A673 (cell line): ENCODE measurements around the gene UTP25.

ENCODE experiments used
- EZH2 ChIP-seq: fragments of 200-600 bp; sonication (generic); IDR thresholded peaks from 2 replicates; pipeline ENCODE4 v1.6.1; 2017; ENCODE audit warnings: borderline replicate concordance, low read depth, mild to moderate bottlenecking, mixed read lengths, antibody characterized with exemption, low read length; ENCODE audit not compliant: poor library complexity, severe bottlenecking
- TF ChIP-seq, protein P1 (sequence below): fragments of 300-800, 200-600 bp; sonication (generic); conservative IDR thresholded peaks from 2 replicates; pipeline ENCODE4 v1.5.1; 2017; ENCODE audit warnings: low read depth, mild to moderate bottlenecking, antibody characterized with exemption, low read length, moderate library complexity, mixed read lengths

DNA sequence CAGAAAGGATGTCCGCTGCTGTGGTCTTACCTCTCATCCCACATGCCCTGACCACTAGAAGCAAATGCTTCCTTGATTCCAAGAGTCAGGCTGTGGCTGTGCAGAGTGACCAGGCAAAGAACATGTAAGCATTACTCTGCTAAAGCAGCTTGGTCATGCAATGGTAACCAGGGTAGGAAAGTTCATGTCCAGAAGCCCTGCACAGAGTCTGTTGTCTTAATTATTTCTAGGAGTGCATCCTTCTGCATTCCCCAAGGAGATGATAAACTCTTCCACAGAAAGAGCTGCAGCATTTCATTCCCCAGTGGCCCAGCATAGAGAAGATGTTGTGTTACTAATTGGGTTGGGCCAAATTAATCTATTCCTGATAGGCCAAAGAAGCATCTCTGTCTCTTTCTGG, 10.1 kb upstream of the UTP25 start:
- TF ChIP-seq EZH2 = no peak
- TF ChIP-seq, protein P1, sequence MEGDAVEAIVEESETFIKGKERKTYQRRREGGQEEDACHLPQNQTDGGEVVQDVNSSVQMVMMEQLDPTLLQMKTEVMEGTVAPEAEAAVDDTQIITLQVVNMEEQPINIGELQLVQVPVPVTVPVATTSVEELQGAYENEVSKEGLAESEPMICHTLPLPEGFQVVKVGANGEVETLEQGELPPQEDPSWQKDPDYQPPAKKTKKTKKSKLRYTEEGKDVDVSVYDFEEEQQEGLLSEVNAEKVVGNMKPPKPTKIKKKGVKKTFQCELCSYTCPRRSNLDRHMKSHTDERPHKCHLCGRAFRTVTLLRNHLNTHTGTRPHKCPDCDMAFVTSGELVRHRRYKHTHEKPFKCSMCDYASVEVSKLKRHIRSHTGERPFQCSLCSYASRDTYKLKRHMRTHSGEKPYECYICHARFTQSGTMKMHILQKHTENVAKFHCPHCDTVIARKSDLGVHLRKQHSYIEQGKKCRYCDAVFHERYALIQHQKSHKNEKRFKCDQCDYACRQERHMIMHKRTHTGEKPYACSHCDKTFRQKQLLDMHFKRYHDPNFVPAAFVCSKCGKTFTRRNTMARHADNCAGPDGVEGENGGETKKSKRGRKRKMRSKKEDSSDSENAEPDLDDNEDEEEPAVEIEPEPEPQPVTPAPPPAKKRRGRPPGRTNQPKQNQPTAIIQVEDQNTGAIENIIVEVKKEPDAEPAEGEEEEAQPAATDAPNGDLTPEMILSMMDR = no peak
